Kidney (tissue), 14 donors: ENCODE results near the gene COL25A1. TPM values are rescaled to one million over a fixed set of nuclear protein-coding genes. Genes with fewer than 3 reads are reported as not detected.

Source experiments
- DNase-seq, 5 donors: peaks; one replicate each; pipeline ENCODE4 v3.0.0-alpha.2; 2013 to 2020
- FAIRE-seq: peaks from 2 replicates; lab custom pipeline; 2012; peaks lifted over from hg19 to GRCh38; lab: Jason Lieb, UNC
- H3K27ac ChIP-seq, 2 donors: one replicate each; pipeline ENCODE4 v1.7.0; 2013; ENCODE audit warnings: low read depth in 2 of 2, low read length in 2 of 2, inconsistent platforms in 1 of 2
- H3K27me3 ChIP-seq: one replicate; pipeline ENCODE4 v1.7.1; 2013; ENCODE audit warnings: low read length, inconsistent platforms; ENCODE audit not compliant: control insufficient read depth, insufficient read depth
- H3K36me3 ChIP-seq, 3 donors: one replicate each; pipeline versions ENCODE4 v1.7.0 to v1.7.1; 2013; ENCODE audit warnings: low read length in 3 of 3, control low read depth in 1 of 3, inconsistent platforms in 1 of 3; ENCODE audit not compliant: insufficient read depth in 3 of 3, control insufficient read depth in 2 of 3
- H3K4me1 ChIP-seq, 3 donors: one replicate each; pipeline versions ENCODE4 v1.7.0 to v1.7.1; 2013; ENCODE audit warnings: low read length in 3 of 3, inconsistent platforms in 1 of 3, low read depth in 1 of 3; ENCODE audit not compliant: control insufficient read depth in 2 of 3, insufficient read depth in 2 of 3
- H3K4me3 ChIP-seq, 3 donors: one replicate each; pipeline versions ENCODE4 v1.7.0 to v1.8.1; 2013; ENCODE audit warnings: low read length in 3 of 3, control low read depth in 1 of 3, inconsistent platforms in 1 of 3
- H3K9ac ChIP-seq, 3 donors: one replicate each; pipeline versions ENCODE4 v1.7.0 to v1.7.1; 2013; ENCODE audit warnings: low read length in 3 of 3, control low read depth in 1 of 3, inconsistent platforms in 1 of 3
- H3K9me3 ChIP-seq, 3 donors: one replicate each; pipeline versions ENCODE4 v1.7.0 to v1.7.1; 2013; ENCODE audit warnings: low read length in 3 of 3, control low read depth in 1 of 3, inconsistent platforms in 1 of 3; ENCODE audit not compliant: control insufficient read depth in 2 of 3, insufficient read depth in 1 of 3
- intact Hi-C: fragments of 100-400 bp; cut with DNase I; formaldehyde crosslinking; loops from one replicate; pipeline ENCODE4 v1.11.1; 2022
- polyA plus RNA-seq: library from polyadenylated mRNA; stranded (reverse); fragments of 350-450 nt; fragmentation: Illumina TruSeq; extraction: RNeasy Lipid Tissue Mini Kit (QIAGEN cat#74804); gene quantifications from one replicate; pipeline ENCODE4 v1.2.3, GENCODE V29; 2014; ENCODE audit warnings: low read depth, low replicate concordance; ENCODE audit not compliant: insufficient read depth
- total RNA-seq: library from RNA; stranded (reverse); fragmentation: NEBNext Ultra II Directional; extraction: Animal tissue kit (Norgen Biotek cat#: 25700); gene quantifications from one replicate; pipeline ENCODE4 v1.2.1, GENCODE V29; 2021
- TF ChIP-seq, protein P1 (sequence below): IDR thresholded peaks from 3 replicates; pipeline ENCODE4 v1.5.1; 2012; ENCODE audit warnings: mild to moderate bottlenecking, moderate library complexity, borderline replicate concordance; ENCODE audit not compliant: insufficient read depth; ENCODE audit errors: extremely low read depth
- donor health status: control.
- donor health status: control.
- donor health status: control.
- donor health status: control.
- donor health status: control.
- donor health status: DM: yes; HTN: yes; CAD: no.
- donor health status: Normal renal cell carcinoma (clear cell type).

The COL25A1 gene
- total and polyA plus RNA-seq, 2 donors from 2014 or later: 0.52 to 2.3 TPM

DNA sequence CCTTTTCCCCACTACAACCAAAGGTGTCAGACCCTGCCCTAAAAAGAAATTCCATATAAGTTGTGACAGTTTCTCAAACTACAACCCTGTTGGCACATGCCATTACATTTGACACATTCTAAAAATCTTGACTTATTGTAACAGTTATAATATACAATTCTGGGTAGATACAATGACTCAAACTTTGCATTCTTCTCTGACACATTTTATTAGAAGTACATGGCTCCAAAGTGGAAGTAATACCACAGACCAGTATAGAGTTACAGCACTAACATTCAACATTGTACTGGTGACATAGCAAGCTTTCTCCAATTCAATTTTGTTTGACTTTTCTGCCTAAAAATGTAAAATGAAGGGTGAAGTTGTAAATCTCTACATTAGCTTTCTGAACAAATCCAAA, 343.0 kb downstream of the COL25A1 start:
- TF ChIP-seq, protein P1, sequence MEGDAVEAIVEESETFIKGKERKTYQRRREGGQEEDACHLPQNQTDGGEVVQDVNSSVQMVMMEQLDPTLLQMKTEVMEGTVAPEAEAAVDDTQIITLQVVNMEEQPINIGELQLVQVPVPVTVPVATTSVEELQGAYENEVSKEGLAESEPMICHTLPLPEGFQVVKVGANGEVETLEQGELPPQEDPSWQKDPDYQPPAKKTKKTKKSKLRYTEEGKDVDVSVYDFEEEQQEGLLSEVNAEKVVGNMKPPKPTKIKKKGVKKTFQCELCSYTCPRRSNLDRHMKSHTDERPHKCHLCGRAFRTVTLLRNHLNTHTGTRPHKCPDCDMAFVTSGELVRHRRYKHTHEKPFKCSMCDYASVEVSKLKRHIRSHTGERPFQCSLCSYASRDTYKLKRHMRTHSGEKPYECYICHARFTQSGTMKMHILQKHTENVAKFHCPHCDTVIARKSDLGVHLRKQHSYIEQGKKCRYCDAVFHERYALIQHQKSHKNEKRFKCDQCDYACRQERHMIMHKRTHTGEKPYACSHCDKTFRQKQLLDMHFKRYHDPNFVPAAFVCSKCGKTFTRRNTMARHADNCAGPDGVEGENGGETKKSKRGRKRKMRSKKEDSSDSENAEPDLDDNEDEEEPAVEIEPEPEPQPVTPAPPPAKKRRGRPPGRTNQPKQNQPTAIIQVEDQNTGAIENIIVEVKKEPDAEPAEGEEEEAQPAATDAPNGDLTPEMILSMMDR: no peak
- Histone ChIP-seq H3K4me3 (no peak overlapping the region), H3K9ac (no peak overlapping the region), H3K27me3 (no peaks in the 10 kb centered on the region), H3K9me3 (no peaks in the 10 kb centered on the region), H3K27ac (no peak overlapping the region), H3K36me3 (no peaks in the 10 kb centered on the region), H3K4me1 (no peaks in the 10 kb centered on the region)
- DNase-seq: peak in 1 of 5 donors; percentile 34
- FAIRE-seq: no peak
- intact Hi-C loops: no loop called here

DNA sequence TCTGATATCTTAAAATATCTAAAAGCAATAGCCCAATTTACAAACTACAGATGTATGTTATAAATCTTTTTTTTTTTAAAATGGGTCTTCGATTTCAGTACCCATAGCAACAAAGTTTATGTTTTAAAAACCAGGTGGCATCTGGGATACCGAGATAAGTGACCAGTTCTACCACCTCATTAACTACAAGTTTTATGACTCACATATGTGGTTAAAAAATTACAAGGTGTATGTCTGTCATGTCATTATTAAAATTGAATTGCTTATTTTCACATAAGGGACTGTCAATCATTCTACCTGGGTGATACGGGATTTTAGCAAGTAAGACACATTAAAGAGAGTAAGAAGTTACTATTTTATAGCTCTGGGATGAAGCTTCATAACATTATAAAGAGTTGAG, 347.6 kb downstream of the COL25A1 start:
- no peak for FAIRE-seq
- TF ChIP-seq, protein P1: no peak
- Histone ChIP-seq H3K4me3 (no peak overlapping the region), H3K9ac (no peak overlapping the region), H3K27ac (no peak overlapping the region), H3K27me3 (no peaks in the 10 kb centered on the region), H3K4me1 (no peaks in the 10 kb centered on the region), H3K36me3 (no peaks in the 10 kb centered on the region), H3K9me3 (no peaks in the 10 kb centered on the region)
- DNase-seq: no peak
- intact Hi-C loops: no loop called here

DNA sequence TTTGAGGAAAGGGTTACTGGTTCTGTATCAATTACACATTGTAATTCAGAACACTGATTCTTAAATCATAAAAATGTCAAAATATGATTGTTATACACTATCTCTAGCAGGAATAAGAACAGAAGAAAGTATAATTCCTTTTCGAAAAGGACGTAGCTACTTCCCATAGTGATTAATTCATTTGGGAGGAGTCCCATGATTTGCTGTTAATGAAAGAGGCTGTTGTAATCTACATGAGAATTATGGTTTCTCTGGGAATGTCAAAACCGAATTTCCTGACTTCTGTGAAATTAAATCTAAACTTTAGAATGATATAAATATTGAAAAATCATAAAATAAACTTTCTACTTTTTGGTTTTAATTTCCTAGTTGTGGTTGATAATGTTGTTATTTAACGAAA, 348.5 kb downstream of the COL25A1 start:
- no peaks in the 10 kb centered on the region for H3K9me3 ChIP-seq
- no peaks in the 10 kb centered on the region for H3K27me3 ChIP-seq
- H3K4me3 ChIP-seq: no peak overlapping the region
- FAIRE-seq: peak; percentile 85
- no peaks in the 10 kb centered on the region for H3K36me3 ChIP-seq
- TF ChIP-seq, protein P1: no peak
- H3K9ac ChIP-seq: no peak overlapping the region
- no peaks in the 10 kb centered on the region for H3K4me1 ChIP-seq
- H3K27ac ChIP-seq: no peak overlapping the region
- no peak for DNase-seq
- intact Hi-C loops: no loop called here
